ENCODE data around the gene WFDC5.

Gene WFDC5

GRCh38 chr20:45103072-45103471 is 11.9 kb downstream of the WFDC5 start:
- Histone ChIP-seq H3K4me3 (ENCODE audit: low read depth in 1 of 5, low read length in 5 of 5) (no peak overlapping the region), H3K4me1 (ENCODE audit: control insufficient read depth in 5 of 5, insufficient read depth in 5 of 5, low read length in 5 of 5) (peaks cover 0 to 6% (median 6%) of the 10 kb centered on the region in 5 donors), H3K9me3 (ENCODE audit: control insufficient read depth in 5 of 5, low read length in 5 of 5) (no peaks in the 10 kb centered on the region), H3K9ac (ENCODE audit: low read length in 5 of 5) (no peak overlapping the region), H3K36me3 (ENCODE audit: control insufficient read depth in 5 of 5, insufficient read depth in 5 of 5, low read length in 5 of 5) (no peaks in the 10 kb centered on the region), H3K27ac (ENCODE audit: low read depth, low read length) (no peak overlapping the region), H3K27me3 (ENCODE audit: control insufficient read depth in 5 of 5, insufficient read depth in 4 of 5, low read length in 5 of 5) (peaks cover 14 to 36% (median 30%) of the 10 kb centered on the region in 5 donors)

DNA sequence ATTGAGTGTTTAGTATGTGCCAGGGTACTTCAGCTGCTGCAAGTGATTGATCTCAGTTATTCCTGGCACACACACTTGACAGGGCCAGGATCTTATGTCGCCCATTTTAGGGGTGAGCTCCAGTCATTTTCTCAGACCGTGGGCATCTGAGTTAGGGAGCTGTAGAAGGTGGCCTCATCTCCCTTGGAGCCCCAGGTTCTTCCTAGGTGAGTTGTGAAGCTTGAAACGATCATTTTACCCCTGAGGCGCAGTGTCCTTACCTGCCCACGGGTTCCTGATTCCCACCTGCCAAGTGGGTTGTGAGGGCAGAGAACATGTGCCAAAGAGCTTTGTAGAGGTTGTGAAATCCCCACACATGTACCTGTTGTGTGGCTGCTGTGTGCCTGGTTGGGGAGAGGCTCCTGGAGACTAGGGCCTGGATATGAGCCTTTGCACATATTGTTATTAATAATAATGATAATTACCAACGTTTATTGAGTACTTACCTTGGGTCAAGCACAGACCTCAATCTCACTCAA is 13.6 kb downstream of the WFDC5 start:
- Histone ChIP-seq H3K4me1 (ENCODE audit: control insufficient read depth in 5 of 5, insufficient read depth in 5 of 5, low read length in 5 of 5) (peaks cover 0 to 13% (median 12%) of the 10 kb centered on the region in 5 donors), H3K27ac (ENCODE audit: low read depth, low read length) (no peak overlapping the region), H3K36me3 (ENCODE audit: control insufficient read depth in 5 of 5, insufficient read depth in 5 of 5, low read length in 5 of 5) (no peaks in the 10 kb centered on the region), H3K9me3 (ENCODE audit: control insufficient read depth in 5 of 5, low read length in 5 of 5) (no peaks in the 10 kb centered on the region), H3K27me3 (ENCODE audit: control insufficient read depth in 5 of 5, insufficient read depth in 4 of 5, low read length in 5 of 5) (peaks cover 25 to 53% (median 45%) of the 10 kb centered on the region in 5 donors), H3K4me3 (ENCODE audit: low read depth in 1 of 5, low read length in 5 of 5) (no peak overlapping the region), H3K9ac (ENCODE audit: low read length in 5 of 5) (no peak overlapping the region)

DNA sequence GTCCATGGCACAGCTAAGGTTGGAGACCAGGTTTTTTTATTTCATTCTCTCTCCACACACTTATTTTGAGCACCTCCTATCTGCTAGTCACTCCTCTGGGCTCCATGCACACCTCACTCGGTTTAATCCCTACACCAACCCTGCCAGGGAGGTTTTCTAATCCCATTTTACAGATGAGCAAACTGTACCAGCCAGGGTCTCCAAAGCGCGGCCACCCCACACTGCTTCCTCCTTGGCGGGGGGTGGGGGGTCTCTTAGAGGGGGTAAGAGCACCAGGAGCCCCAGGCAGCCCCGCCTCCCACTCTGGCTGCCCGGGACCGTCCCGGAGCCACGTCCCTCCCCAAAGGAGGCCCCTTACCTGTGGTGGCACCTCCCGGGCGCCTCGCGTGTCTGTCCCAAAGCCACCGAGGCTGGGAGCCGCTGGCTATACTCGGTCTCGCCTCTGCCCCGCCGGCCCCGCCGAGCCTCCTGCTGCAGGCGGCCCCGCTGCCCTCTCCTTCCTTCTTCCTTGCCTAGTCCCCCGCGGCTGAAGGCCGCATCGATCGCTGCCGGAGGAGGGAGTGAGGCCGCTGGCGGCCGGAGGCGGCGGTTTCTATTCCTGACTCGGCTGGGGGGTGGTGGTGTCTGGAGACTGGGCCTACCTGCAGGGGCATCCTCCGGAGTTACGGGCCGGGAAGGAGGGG is 14.3 kb downstream of the WFDC5 start, which contains the start of gene KCNS1:
Gene KCNS1 (minus strand): TSS at position 565 of the 683 bp plus-strand sequence. CDS start 1,891 bp downstream, outside the sequence.
- Histone ChIP-seq H3K27me3 (ENCODE audit: control insufficient read depth in 5 of 5, insufficient read depth in 4 of 5, low read length in 5 of 5) (peaks cover 23 to 59% (median 50%) of the 10 kb centered on the region in 5 donors), H3K36me3 (ENCODE audit: control insufficient read depth in 5 of 5, insufficient read depth in 5 of 5, low read length in 5 of 5) (no peaks in the 10 kb centered on the region), H3K4me1 (ENCODE audit: control insufficient read depth in 5 of 5, insufficient read depth in 5 of 5, low read length in 5 of 5) (peaks cover 0 to 13% (median 12%) of the 10 kb centered on the region in 5 donors), H3K27ac (ENCODE audit: low read depth, low read length) (no peak within 1 kb of the TSS), H3K4me3 (ENCODE audit: low read depth in 1 of 5, low read length in 5 of 5) (no peak within 1 kb of the TSS), H3K9me3 (ENCODE audit: control insufficient read depth in 5 of 5, low read length in 5 of 5) (no peaks in the 10 kb centered on the region), H3K9ac (ENCODE audit: low read length in 5 of 5) (no peak within 1 kb of the TSS)

DNA sequence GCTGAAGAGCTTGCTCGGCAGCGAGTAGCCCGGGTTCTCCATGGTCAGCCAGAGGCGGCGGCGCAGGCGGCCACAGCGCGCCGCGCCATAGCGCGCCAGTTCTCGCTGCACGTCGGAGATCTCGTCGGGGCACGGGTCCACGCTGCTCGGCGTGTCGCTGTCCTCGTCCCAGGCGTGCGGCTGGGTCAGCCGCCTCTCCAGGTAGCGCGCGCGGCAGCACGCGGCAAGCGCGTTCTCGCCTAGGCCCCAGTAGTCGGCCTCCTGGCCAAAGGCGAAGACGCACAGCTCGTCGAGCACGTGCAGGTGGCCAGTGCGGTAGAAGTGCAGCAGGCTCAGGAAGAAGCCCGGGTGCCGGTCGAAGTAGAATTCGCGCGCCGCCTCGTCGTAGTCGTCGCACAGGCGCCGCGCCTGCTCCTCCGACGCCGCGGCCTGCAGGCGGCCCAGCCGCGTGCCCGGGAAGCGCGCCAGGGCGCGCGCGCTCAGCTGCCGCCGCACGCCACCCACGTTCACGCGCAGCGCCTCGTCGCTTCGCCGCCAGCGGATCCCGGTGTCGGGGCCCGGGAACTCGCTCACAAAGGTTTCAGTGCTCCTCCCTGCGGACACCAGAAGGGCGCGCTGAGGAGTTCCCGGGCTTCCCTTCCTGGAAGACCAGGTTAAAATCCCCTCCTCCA is 16.7 kb downstream of the WFDC5 start:
- Histone ChIP-seq H3K27ac (ENCODE audit: low read depth, low read length) (no peak overlapping the region), H3K36me3 (ENCODE audit: control insufficient read depth in 5 of 5, insufficient read depth in 5 of 5, low read length in 5 of 5) (no peaks in the 10 kb centered on the region), H3K9me3 (ENCODE audit: control insufficient read depth in 5 of 5, low read length in 5 of 5) (no peaks in the 10 kb centered on the region), H3K4me1 (ENCODE audit: control insufficient read depth in 5 of 5, insufficient read depth in 5 of 5, low read length in 5 of 5) (peaks cover 0 to 13% (median 12%) of the 10 kb centered on the region in 5 donors), H3K4me3 (ENCODE audit: low read depth in 1 of 5, low read length in 5 of 5) (peak overlapping the region in 3 of 5 donors; percentile 24 to 40 (median 35)), H3K9ac (ENCODE audit: low read length in 5 of 5) (no peak overlapping the region), H3K27me3 (ENCODE audit: control insufficient read depth in 5 of 5, insufficient read depth in 4 of 5, low read length in 5 of 5) (peaks cover 23 to 55% (median 49%) of the 10 kb centered on the region in 5 donors)

DNA sequence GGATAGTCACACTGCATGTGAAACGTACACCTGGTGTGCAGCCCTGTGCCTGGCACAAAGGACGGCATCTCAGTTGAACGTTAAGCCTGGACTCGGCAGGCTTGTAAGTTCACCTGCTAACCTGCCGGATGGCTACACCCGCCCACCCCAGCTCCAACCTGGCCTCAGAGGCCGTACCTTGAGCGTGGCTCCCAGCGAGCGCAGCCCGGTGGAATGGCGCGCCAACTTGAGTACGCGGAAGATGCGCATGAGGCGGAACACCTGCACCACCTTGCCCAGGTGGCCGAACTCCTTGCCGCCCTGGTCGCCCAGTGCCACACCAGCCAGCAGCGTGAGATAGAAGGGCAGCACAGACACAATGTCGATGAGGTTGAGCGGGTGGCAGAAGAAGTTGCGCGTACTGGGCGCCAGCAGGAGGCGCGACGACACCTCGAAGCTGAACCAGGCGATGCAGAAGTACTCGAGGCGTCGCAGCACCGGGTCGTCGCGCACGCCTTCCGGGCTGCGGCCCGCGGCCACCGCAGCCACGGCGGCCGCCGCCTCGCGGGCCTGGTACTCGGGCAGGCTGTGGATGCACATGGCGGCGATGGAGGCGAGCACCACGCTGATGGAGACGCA is 17.4 kb downstream of the WFDC5 start:
- Histone ChIP-seq H3K27ac (ENCODE audit: low read depth, low read length) (no peak overlapping the region), H3K4me3 (ENCODE audit: low read depth in 1 of 5, low read length in 5 of 5) (peak overlapping the region in 3 of 5 donors; percentile 24 to 40 (median 35)), H3K4me1 (ENCODE audit: control insufficient read depth in 5 of 5, insufficient read depth in 5 of 5, low read length in 5 of 5) (peaks cover 0 to 13% (median 12%) of the 10 kb centered on the region in 5 donors), H3K36me3 (ENCODE audit: control insufficient read depth in 5 of 5, insufficient read depth in 5 of 5, low read length in 5 of 5) (no peaks in the 10 kb centered on the region), H3K9me3 (ENCODE audit: control insufficient read depth in 5 of 5, low read length in 5 of 5) (no peaks in the 10 kb centered on the region), H3K9ac (ENCODE audit: low read length in 5 of 5) (no peak overlapping the region), H3K27me3 (ENCODE audit: control insufficient read depth in 5 of 5, insufficient read depth in 4 of 5, low read length in 5 of 5) (peaks cover 23 to 55% (median 49%) of the 10 kb centered on the region in 5 donors)

DNA sequence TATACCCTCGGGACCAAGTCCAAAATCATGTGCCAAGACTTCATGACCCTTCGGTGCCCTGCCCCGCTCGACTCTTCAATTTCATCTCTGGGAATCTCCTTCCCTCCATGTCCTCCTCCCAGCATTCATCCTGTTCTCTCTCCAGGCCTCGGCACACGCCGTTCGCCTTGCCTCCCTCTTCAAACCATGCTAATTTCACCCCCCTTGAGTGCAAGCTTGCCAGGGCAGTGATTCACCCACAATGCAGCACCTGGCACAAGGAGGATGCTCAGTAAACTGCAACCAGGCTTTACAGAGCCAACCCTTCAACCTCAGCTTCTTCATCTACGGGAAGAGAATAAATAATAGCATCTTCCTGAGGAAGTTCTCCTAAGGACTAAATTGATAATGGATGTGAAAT is 18.2 kb downstream of the WFDC5 start:
- Histone ChIP-seq H3K27ac (ENCODE audit: low read depth, low read length) (no peak overlapping the region), H3K27me3 (ENCODE audit: control insufficient read depth in 5 of 5, insufficient read depth in 4 of 5, low read length in 5 of 5) (peaks cover 23 to 55% (median 49%) of the 10 kb centered on the region in 5 donors), H3K4me1 (ENCODE audit: control insufficient read depth in 5 of 5, insufficient read depth in 5 of 5, low read length in 5 of 5) (peaks cover 0 to 13% (median 12%) of the 10 kb centered on the region in 5 donors), H3K4me3 (ENCODE audit: low read depth in 1 of 5, low read length in 5 of 5) (no peak overlapping the region), H3K36me3 (ENCODE audit: control insufficient read depth in 5 of 5, insufficient read depth in 5 of 5, low read length in 5 of 5) (no peaks in the 10 kb centered on the region), H3K9ac (ENCODE audit: low read length in 5 of 5) (no peak overlapping the region), H3K9me3 (ENCODE audit: control insufficient read depth in 5 of 5, low read length in 5 of 5) (no peaks in the 10 kb centered on the region)

GRCh38 chr20:45095805-45096238 is 19.2 kb downstream of the WFDC5 start:
- H3K27me3 ChIP-seq (ENCODE audit: control insufficient read depth in 5 of 5, insufficient read depth in 4 of 5, low read length in 5 of 5) = peaks cover 23 to 48% (median 42%) of the 10 kb centered on the region in 5 donors
- H3K27ac ChIP-seq (ENCODE audit: low read depth, low read length) = no peak overlapping the region
- no peak overlapping the region for H3K9ac ChIP-seq (ENCODE audit: low read length in 5 of 5)
- peaks cover 0 to 12% (median 12%) of the 10 kb centered on the region in 5 donors for H3K4me1 ChIP-seq (ENCODE audit: control insufficient read depth in 5 of 5, insufficient read depth in 5 of 5, low read length in 5 of 5)
- no peak overlapping the region for H3K4me3 ChIP-seq (ENCODE audit: low read depth in 1 of 5, low read length in 5 of 5)
- no peaks in the 10 kb centered on the region for H3K36me3 ChIP-seq (ENCODE audit: control insufficient read depth in 5 of 5, insufficient read depth in 5 of 5, low read length in 5 of 5)
- no peaks in the 10 kb centered on the region for H3K9me3 ChIP-seq (ENCODE audit: control insufficient read depth in 5 of 5, low read length in 5 of 5)

GRCh38 chr20:45094864-45095574 is 20.0 kb downstream of the WFDC5 start:
- H3K4me3 ChIP-seq (ENCODE audit: low read depth in 1 of 5, low read length in 5 of 5) = no peak overlapping the region
- no peak overlapping the region for H3K9ac ChIP-seq (ENCODE audit: low read length in 5 of 5)
- no peak overlapping the region for H3K27ac ChIP-seq (ENCODE audit: low read depth, low read length)
- H3K9me3 ChIP-seq (ENCODE audit: control insufficient read depth in 5 of 5, low read length in 5 of 5) = no peaks in the 10 kb centered on the region
- peaks cover 19 to 42% (median 37%) of the 10 kb centered on the region in 5 donors for H3K27me3 ChIP-seq (ENCODE audit: control insufficient read depth in 5 of 5, insufficient read depth in 4 of 5, low read length in 5 of 5)
- peaks cover 0 to 12% (median 9%) of the 10 kb centered on the region in 5 donors for H3K4me1 ChIP-seq (ENCODE audit: control insufficient read depth in 5 of 5, insufficient read depth in 5 of 5, low read length in 5 of 5)
- H3K36me3 ChIP-seq (ENCODE audit: control insufficient read depth in 5 of 5, insufficient read depth in 5 of 5, low read length in 5 of 5) = no peaks in the 10 kb centered on the region

GRCh38 chr20:45094201-45094600 is 20.8 kb downstream of the WFDC5 start:
- Histone ChIP-seq H3K9me3 (ENCODE audit: control insufficient read depth in 5 of 5, low read length in 5 of 5) (no peaks in the 10 kb centered on the region), H3K27ac (ENCODE audit: low read depth, low read length) (no peak overlapping the region), H3K27me3 (ENCODE audit: control insufficient read depth in 5 of 5, insufficient read depth in 4 of 5, low read length in 5 of 5) (peaks cover 19 to 33% (median 31%) of the 10 kb centered on the region in 5 donors), H3K9ac (ENCODE audit: low read length in 5 of 5) (no peak overlapping the region), H3K4me1 (ENCODE audit: control insufficient read depth in 5 of 5, insufficient read depth in 5 of 5, low read length in 5 of 5) (peaks cover 0 to 12% (median 9%) of the 10 kb centered on the region in 5 donors), H3K36me3 (ENCODE audit: control insufficient read depth in 5 of 5, insufficient read depth in 5 of 5, low read length in 5 of 5) (no peaks in the 10 kb centered on the region), H3K4me3 (ENCODE audit: low read depth in 1 of 5, low read length in 5 of 5) (no peak overlapping the region)

Data from subcutaneous abdominal adipose tissue (tissue), 5 donors.